GM19468 (cell line): ENCODE measurements around the gene DHRS7B.

ENCODE experiments used
- ATAC-seq: cut with Tn5 transposase; IDR thresholded peaks from one replicate; pipeline ENCODE4 v1.9.1; 2021; ENCODE audit warnings: mild to moderate bottlenecking, moderate library complexity, moderate number of reproducible peaks; ENCODE audit not compliant: unreplicated experiment; ENCODE audit errors: extremely low read depth

The DHRS7B gene

DNA sequence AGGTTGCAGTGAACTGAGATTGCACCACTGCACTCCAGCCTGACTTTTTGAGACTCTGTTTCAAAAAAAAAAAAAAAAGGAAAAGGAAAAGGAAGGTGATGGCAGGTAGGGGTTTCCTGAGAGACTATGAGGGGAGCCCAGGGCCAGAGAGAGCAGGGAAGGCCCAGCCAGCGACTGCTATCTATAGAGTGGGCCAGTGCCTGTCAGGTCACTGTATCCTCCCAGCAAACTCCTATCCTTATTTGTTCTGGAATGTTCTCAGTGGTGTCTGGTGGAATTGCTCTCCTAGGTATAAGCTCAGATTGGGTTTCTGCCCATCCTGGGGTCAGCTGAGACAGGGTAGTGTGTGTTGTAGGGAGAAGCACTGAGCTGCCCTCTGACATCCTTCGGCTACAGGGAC, 102.1 kb downstream of the DHRS7B start:
- no peak for ATAC-seq

DNA sequence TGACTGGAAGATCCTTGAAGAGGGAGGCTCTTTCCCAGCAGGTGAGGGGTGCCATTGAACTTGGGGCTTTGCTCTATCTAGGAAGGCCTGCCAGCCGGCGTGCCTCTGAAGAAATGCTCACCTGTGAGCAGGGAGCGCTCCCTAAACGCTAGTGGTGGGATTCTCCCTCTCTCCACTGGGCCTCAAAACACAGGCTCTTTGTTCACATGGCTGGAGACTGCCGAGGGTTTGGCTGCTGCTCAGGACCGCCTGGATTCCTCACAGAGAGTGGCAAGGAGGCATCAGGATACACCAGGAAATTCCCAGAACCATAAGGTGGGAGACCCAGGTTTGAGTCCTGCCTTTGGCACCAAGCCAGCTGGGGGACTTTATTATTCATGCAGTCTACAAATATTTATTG, 104.8 kb downstream of the DHRS7B start:
- ATAC-seq: no peak

DNA sequence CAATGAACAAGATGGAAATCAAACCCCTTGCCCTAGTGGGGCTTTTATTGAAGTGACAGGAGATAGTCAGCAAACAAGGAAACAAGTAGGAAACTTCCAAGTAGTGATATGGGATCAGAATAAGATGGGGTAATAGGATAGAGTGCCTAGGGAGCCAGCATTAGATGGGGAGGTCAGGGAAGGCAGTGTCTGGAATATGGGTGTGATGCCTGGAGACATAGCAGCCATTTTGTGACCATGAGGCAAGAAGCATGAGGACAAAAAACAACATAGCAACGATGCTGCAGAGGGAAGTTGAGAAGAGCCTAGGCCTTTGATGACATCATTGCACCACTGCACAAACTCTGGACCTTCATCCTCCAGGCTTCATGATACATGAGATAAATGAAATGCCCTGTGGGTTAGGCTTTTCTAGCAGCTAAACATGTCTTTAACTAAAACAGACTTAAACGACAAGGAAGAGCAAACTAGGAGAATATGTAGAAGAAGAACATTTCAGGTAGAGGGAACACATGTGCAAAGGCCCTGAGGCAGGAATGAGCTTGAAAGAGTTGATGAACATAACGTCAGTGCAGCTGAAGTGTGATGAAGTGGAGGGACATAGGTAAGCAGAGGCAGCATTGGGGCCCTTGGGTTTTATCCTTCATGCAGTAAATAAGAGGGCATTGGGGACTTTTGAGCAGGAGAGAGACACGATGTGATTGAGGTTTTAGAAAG, 105.4 kb downstream of the DHRS7B start:
- no peak for ATAC-seq

DNA sequence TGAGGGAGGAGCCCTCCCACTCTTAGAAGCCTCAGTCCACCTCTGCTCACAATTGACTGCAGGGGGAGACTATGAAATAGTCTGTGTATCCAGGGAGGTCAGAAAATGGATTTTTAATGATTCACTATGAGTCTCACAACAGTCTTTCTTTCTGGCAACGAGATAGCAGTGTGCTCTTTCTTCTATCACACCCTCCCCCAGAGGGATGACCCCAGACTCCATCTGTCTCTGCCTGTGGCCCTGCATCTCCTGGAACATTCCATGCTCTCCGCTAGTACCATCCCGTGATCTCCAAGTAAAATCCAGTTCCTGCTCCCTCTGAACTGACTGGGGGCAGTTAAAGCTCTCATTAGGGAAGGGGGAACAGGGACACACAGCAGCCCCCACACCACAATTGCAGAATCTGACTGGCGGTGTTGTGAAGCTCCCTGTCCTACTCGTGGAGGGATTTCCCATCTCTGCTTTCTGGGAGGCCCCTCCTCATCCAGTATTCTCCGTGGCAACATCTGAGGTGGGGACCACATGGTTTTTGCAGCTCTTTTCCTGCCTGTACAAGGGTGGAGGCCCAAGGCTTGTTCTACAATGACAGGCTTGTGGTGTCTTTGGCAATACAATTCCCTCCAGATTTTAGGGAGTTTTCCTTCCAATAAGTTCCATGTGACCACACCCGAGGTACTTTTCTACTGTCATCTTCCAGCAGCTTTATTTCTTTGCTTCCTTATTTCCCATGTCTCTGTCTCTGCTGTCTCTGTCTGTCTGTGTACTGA, 107.0 kb downstream of the DHRS7B start:
- ATAC-seq: no peak

DNA sequence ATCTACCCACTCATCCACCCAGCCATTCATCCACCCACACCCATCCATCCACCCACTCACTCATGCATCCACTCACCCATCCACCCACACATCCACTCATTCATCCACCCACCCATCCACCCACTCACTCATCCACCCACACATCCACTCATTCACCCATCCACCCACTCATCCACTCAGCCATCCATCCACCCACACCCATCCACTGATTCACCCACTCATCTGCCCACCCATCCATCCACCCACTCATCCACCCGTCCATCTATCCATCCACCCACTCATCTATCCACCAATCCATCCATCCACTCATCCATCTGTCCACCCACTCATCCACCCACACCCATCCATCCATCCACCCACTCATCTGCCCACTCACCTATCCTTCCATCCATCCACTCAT, 109.2 kb downstream of the DHRS7B start:
- no peak for ATAC-seq

- no peak for ATAC-seq
These were observed 113.1 kb downstream of the DHRS7B start for GRCh38 chr17:21239680-21240368.

GRCh38 chr17:21240369-21241055, 113.7 kb downstream of the DHRS7B start:
- ATAC-seq: no peak
